NCI-H128 (cell line): ENCODE measurements around the gene TMEM184A.
A peak's percentile ranks its signal among the peaks of the same experiment; 100 is the strongest.

Experiments used
- DNase-seq: peaks from one replicate; lab custom pipeline; 2025; ENCODE audit not compliant: unreplicated experiment; lab: John Stamatoyannopoulos, UW

TMEM184A gene

DNA sequence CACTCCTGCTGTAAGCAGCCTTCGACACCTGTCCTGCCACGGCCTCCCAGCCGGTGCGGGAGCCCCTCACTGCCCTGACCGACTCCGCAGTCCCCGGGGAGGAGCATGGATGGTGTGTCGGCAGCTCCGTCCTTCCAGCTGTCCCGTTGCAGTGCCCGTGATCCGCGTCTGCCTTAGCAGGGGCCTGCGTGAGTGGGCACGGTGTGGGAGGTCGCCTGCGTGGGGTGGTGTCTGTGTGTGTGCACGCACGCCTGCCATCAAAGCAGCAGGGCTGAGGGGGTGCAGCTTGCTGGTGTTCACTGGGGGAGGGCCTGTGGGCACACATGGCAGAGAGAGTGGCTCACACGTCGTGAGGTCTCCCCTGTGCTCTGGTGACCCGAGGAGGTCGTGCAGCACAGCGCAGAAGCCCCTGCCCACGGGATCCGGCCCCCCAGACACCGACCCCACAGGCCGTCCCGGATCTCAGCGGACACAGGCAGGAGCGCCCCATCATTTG lies 15.2 kb downstream of the TMEM184A start:
- no peak for DNase-seq

DNA sequence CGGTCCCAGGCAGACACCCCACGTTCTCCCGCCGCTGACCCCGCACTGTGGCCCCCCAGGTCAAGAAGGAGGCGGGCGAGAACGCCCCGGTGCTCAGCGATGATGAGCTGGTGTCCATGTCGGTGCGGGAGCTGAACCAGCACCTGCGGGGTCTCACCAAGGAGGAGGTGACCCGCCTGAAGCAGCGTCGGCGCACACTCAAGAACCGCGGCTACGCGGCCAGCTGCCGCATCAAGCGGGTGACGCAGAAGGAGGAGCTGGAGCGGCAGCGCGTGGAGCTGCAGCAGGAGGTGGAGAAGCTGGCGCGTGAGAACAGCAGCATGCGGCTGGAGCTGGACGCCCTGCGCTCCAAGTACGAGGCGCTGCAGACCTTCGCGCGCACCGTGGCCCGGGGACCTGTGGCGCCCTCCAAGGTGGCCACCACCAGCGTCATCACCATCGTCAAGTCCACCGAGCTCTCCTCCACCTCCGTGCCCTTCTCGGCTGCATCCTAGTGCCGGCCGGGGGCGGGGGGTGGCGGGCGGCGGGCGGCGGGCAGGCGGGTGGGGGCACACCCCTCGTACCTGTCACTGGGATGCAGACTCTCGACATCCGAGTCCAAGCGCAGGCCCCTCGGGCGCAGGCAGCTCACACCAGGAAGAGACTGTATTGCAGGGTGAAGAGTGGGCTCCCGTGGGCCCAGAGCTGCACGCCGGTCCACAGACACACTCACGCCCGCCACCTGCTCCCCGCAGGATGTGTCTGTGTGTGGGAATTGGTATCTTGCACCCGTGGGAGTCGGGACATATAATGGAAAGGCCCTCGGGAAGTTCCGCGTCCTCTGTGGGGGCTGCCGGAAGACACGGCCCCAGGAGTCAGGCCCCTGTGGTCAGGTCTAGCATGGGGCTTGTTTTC lies 15.9 kb downstream of the TMEM184A start:
- no peak for DNase-seq

DNA sequence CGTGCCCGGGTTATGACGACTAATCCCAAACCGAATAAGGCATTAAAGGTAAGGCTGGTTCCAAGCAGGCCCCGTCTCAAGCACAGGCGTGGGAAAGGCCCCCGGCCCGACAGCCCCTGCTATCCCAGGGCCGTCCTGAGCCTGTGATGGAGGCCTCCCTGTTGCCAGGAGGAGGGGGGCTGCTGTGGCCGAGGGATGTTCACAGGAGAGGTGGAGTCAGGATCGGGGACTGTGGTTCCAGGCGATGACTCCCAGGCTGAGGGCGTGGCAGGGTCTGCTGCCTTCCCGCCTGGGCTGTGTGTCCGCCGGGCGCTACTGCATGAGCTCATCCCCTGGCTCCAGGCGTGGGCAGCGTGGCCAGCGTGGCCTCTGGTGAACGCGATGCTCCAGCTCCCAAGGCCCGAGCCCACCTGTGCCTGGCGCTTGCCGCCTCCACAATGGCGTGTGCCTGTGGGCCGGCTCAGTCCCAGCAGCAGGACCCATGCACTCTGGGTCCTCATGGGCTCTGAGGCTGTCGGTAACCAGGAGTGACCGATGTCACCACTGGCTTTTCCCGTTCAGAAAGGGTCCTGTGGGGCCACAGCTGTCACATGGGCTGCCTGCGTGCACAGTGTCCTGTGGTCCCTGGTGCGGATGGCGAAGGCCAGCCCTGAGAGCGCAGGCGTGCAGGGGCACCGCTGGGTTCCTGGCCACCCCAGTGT lies 16.7 kb downstream of the TMEM184A start:
- DNase-seq: no peak

GRCh38 chr7:1538544-1539180 lies 17.3 kb downstream of the TMEM184A start:
- no peak for DNase-seq

DNA sequence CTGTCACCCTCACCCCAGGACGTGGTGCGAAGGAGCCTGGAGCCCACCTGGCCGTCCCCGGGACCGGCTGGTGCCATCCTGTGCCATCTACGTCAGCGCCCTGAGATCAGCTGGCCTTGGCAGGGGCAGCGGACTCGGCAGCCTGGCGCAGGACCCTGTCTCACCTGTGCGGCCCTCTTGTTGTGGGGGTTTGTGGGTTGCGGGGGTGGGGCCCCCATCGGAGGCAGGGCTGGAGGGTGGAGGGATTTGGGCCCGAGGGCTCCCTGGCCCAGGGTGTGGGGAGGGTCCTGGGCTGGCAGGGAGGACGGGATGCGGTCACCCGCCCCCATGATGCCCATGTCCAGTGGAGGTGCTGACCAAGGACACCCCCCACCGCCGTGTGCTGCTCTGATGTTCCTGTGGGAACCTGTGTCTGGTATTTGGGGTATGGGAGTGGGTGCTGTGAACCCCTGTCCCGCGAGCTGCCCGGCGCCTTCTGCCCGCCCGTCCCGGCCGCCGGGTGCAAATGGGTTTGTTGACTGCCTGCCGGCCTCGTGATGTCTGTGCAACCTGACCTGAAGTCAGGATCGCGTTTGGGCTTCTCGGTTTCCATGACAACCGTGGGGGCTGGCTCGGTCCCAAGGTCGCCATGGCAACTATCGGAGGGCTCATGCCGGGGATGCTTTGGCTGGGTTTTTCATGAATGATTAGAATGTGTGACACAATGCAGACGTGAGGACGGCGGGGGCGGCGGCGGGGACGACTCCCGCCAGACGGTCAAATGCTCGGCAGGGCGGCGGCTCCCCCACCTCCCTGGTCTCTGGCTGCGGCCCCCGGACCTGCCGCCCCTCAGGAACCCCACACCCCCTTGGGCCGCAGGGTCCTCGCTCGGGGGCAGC lies 18.2 kb downstream of the TMEM184A start:
- no peak for DNase-seq

- no peak for DNase-seq
Measured at GRCh38 chr7:1536743-1537534, 19.1 kb downstream of the TMEM184A start.

DNA sequence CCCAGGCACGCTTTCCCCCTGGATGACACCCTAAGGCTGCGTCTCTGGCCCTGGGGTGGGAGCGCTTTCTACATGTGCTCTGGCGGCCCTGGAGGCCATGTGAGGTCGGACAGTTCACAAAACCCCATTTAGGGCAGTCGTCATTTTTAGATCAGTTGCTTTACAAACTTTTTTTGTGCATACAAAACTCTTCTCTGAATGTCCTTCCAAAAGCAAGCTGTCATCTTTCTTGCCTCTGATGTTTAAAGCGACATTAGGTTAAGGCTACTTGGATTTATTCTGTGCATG lies 19.6 kb downstream of the TMEM184A start:
- no peak for DNase-seq

- DNase-seq: no peak
Measured at GRCh38 chr7:1535701-1536454, 20.1 kb downstream of the TMEM184A start.

DNA sequence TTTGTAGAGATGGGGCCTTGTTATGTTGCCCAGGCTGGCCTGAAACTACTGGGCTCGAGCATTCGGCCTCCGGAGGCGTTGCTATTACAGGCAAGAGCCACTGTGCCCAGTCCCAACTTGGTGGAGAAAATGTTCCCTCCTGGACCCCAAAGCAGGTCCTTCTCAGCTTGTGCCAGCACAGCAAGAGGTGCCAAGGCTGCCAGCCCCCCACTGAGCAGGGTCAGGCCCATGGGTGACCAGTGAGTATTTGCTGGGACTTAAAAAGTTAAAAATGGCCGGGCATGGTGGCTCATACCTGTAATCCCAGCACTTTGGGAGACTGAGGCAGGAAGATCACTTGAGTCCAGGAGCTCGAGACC lies 20.9 kb downstream of the TMEM184A start:
- DNase-seq: no peak

DNA sequence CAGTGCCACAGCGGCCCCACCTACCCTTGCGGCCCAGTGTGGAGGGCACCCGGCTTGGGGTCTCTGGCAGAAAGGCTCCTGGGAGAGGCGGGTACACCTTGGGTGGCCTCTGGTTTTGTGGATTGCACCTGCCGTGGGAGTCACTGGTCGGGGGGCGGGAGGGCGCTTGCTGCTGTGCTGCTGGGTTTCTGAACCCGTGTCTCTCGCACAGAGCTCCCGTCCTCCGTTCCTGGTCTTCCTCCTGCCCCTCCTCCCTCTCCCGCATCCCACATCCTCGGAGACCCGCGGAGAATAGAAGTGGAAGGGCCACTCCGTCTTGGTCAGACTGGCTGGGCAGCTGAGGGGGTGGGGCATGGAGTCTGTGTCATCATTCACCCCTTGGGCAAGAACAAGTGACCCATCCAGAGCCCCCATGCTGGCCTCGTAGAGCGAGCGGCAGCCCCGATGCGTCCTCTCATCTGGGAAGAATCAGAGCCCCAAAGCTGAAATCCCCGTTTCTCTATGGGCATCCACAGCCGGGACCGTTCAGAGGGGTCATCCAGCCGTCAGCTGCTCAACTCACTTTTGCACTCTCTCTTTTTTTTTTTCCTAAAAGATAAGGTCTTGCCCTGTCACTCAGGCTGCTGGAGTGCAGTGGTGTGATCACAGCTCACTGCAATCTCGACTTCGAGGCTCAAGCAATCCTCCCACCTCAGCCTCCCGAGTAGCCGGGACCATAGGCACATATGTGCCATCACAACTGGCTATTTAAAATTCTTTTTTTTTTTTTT lies 21.5 kb downstream of the TMEM184A start:
- no peak for DNase-seq

DNA sequence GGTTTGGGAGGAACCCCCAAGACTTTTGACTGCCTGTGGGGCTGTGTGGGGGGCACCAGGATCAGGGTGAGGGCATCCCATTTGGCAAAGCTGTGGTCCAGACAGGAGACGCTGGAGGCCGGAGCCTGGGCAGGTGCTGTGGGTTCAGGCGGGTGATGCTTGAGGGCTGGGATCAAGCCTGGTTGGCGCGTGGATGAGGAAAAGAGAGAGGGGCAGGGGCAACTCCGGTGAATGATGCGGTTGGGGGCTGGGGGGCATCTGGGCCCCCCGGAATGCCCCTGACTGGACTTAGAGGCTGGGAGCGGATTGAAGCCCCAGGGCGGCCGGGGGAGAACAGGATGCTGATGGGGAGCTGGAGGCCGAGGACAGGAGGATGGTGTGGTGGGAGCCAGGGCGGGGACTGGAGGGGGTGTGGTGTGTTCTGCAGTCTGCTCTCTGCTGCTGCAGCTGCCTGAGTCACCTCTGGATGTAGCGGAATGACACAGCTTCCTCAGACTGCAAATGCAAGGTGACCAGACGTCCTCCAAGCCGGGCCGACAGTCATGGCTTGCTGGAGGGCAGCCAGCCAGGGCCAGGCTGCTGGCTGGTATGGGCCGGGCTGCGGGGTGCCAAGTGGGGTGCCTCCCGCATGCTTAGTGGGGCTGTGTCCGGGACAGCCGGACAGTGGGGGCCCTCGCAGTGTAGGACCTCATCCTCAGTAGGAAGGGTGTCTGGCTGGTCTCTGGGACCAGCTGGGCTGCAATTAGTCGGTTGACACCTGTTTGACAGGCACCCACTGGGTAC lies 22.3 kb downstream of the TMEM184A start:
- DNase-seq: no peak

DNA sequence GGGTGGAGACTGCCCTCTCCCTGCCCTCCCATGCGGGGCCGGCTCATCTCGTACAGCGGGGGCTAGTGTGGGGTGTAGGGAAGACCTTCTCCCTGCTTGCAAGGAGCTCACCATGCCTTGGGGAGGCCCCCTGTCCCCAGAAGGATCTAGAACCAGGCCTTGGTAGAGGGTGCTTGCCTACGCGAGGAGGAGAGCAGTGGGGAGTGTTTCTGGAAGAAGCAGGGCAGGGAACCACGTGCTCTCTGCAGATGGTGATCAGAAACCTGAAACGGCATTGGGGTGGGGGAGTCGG lies 22.8 kb downstream of the TMEM184A start:
- DNase-seq: no peak

DNA sequence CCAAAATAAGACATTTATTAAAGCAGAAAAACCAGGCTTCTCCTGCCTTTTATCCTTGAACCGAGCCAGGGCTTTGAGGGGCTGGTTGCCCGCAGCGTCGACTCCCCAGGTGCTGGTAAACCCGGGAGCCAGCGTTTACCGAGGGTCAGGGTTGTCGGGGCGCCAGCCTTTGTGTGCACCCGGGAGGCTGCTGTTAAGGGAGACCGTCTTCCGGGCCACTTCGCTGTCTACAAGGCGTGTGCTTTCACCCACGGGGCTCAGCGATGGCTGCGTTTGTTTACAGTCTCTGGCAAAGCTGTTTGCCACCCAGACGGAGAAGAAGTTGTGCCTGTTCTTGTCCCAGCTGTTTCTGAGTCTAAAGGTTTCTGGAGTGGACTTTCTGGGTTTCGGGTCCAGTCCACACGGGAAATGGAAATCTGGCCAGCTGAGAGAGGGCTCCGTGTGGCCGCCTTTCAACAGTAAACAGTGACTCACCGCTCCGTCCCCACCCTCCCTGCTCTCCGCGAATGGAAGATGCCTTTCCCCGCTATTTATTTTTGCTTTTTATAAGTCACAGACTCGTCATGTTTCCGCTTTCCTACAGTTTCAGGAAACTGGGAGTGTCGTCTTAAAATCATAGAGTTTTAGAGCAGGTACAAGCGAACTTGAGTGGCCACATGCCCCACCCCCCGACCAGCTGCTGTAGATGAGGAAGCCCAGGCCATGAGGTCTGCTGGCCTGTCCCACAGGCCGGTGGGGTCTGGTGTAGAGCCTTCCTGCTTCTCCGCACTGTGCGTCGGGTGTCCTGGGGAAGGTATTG lies 23.4 kb downstream of the TMEM184A start:
- DNase-seq: no peak

DNA sequence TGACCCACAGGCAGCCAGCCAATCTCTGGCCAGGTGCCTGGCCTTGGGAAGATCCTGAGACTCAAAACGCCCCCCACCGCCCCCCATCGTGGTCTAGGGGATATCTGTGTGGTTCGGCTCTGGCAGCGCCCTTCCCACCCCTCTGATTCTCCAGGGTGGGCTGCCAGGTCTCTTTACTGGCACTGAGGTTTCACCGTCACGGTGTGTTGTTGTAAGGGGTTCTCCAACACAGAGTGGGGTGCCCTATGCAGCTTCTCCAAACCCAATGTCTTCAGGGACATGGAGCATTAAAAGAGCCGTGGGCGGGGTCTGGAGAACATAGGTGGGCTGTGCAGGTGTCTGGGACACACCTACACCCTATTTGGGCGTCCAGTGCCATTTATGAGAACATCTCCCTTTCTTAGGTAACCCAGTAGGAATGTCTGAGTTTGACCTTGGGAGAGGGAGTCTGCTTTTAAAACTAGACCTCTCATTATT lies 24.0 kb downstream of the TMEM184A start:
- no peak for DNase-seq

GRCh38 chr7:1531263-1531978 lies 24.6 kb downstream of the TMEM184A start:
- peak; percentile 9 for DNase-seq

- no peak for DNase-seq
Measured at GRCh38 chr7:1530946-1531262, 25.1 kb downstream of the TMEM184A start.
